OCI-LY3 (cell line): Measurements from ENCODE around the gene MORN5.

Experiments
- EZH2phosphoT487 ChIP-seq: fragments of 200-600 bp; shearing (Covaris generic); IDR thresholded peaks from 2 replicates; pipeline ENCODE4 v1.6.1; 2018; ENCODE audit warnings: antibody characterized with exemption, mixed run types, low read depth
- TF ChIP-seq, protein P1 (sequence below): fragments of 200-600, 300-600 bp; sonication (generic); IDR thresholded peaks from 2 replicates; pipeline ENCODE4 v1.5.1; 2014; ENCODE audit warnings: antibody characterized with exemption, low read length, low read depth

DNA sequence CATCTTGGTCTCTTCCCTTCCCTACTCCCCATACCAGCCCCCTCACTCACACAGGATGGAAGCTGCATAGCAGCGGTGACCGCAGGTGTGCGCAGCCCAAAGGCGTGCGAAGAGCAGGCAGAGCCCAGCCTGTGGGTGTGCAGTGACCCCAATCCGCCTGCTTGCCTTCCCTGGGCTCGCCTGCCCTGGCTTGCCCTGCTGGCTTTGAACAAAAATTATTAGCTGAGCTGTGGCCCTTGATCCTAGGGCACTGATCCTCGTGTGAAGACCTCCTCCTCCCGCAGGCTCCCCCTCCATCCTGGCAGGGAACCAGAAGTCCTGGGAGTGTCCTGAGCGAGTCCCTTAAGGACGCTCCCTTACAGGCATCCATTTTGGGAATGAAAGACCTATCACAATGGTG lies 31.9 kb downstream of the MORN5 start:
- TF ChIP-seq, protein P1, sequence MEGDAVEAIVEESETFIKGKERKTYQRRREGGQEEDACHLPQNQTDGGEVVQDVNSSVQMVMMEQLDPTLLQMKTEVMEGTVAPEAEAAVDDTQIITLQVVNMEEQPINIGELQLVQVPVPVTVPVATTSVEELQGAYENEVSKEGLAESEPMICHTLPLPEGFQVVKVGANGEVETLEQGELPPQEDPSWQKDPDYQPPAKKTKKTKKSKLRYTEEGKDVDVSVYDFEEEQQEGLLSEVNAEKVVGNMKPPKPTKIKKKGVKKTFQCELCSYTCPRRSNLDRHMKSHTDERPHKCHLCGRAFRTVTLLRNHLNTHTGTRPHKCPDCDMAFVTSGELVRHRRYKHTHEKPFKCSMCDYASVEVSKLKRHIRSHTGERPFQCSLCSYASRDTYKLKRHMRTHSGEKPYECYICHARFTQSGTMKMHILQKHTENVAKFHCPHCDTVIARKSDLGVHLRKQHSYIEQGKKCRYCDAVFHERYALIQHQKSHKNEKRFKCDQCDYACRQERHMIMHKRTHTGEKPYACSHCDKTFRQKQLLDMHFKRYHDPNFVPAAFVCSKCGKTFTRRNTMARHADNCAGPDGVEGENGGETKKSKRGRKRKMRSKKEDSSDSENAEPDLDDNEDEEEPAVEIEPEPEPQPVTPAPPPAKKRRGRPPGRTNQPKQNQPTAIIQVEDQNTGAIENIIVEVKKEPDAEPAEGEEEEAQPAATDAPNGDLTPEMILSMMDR = no peak
- no peak for TF ChIP-seq EZH2phosphoT487
